PC-3 (cell line): ENCODE results near the gene RPS2. TPM values are rescaled to one million over a fixed set of nuclear protein-coding genes. Genes with fewer than 3 reads are reported as not detected.
A peak's percentile ranks its signal among the peaks of the same experiment; 100 is the strongest.

Experiments used
- ATAC-seq: fragments of 200-7000 bp; cut with Tn5 transposase; 2 replicates; pipeline ENCODE4 v1.9.1; 2020; ENCODE audit warnings: mild to moderate bottlenecking, moderate library complexity
- BruUV-seq: library from RNA; stranded (reverse); fragments of 400-500 nt; replicated peaks from 2 replicates; lab custom pipeline; 2021; lab: Mats Ljungman, UMichigan
- CTCF ChIA-PET: fragments of 300-600 bp; sonication (Branson Sonifier 250); formaldehyde crosslinking; loops from one replicate; lab custom pipeline; 2022; ENCODE audit warnings: antibody characterized with exemption; lab: Charles Lee
- POLR2A ChIA-PET: fragments of 300-600 bp; sonication (Branson Sonifier 250); formaldehyde crosslinking; loops from one replicate; lab custom pipeline; 2022; ENCODE audit warnings: antibody characterized with exemption; ENCODE audit not compliant: unreplicated experiment; lab: Charles Lee
- DNase-seq: peaks from one replicate; pipeline ENCODE4 v3.0.0-alpha.2; 2015
- H2AFZ ChIP-seq: fragments of 300-600 bp; sonication (generic); 2 replicates; pipeline ENCODE4 v1.6.0; 2016; ENCODE audit warnings: antibody characterized with exemption, low read length
- H3F3A ChIP-seq: fragments of 300-600 bp; sonication (generic); one replicate; pipeline ENCODE4 v1.6.0; 2017; ENCODE audit warnings: antibody characterized with exemption, low read length, control low read depth, mild to moderate bottlenecking; ENCODE audit not compliant: unreplicated experiment
- H3K27ac ChIP-seq: fragments of 300-600 bp; sonication (generic); 2 replicates; pipeline ENCODE4 v1.5.1; 2016; ENCODE audit warnings: mild to moderate bottlenecking, low read length
- H3K27me3 ChIP-seq: fragments of 300-600 bp; sonication (generic); 2 replicates; pipeline ENCODE4 v1.6.1; 2016; ENCODE audit warnings: low read length, mixed read lengths
- H3K36me3 ChIP-seq: fragments of 300-600 bp; sonication (generic); 2 replicates; pipeline ENCODE4 v1.6.1; 2016; ENCODE audit warnings: low read depth, mixed run types, low read length, mixed read lengths
- H3K4me1 ChIP-seq: fragments of 300-600 bp; sonication (generic); 2 replicates; pipeline ENCODE4 v1.5.1; 2016; ENCODE audit warnings: low read length; ENCODE audit not compliant: insufficient read depth
- H3K4me2 ChIP-seq: fragments of 300-600 bp; sonication (generic); 2 replicates; pipeline ENCODE4 v1.6.0; 2016; ENCODE audit warnings: low read length
- H3K4me3 ChIP-seq: fragments of 300-600 bp; sonication (generic); 2 replicates; pipeline ENCODE4 v1.5.1; 2016; ENCODE audit warnings: mild to moderate bottlenecking, low read length, mixed read lengths
- H3K79me2 ChIP-seq: fragments of 300-600 bp; sonication (generic); 2 replicates; pipeline ENCODE4 v1.6.1; 2017; ENCODE audit warnings: low read length, mixed read lengths
- H3K9ac ChIP-seq: fragments of 300-600 bp; sonication (generic); 2 replicates; pipeline ENCODE4 v1.6.0; 2016; ENCODE audit warnings: mild to moderate bottlenecking, low read length
- H3K9me2 ChIP-seq: fragments of 300-600 bp; sonication (generic); replicated peaks from 2 replicates; pipeline ENCODE4 v1.6.1; 2016; ENCODE audit warnings: mixed run types, low read length, mixed read lengths
- H3K9me3 ChIP-seq: fragments of 300-600 bp; sonication (generic); 2 replicates; pipeline ENCODE4 v1.6.1; 2016; ENCODE audit warnings: low read length, mixed read lengths
- H4K20me1 ChIP-seq: fragments of 300-600 bp; sonication (generic); 2 replicates; pipeline ENCODE4 v1.6.1; 2016; ENCODE audit warnings: low read length, mixed read lengths
- EZH2 ChIP-seq: fragments of 300-600 bp; sonication (generic); IDR thresholded peaks from one replicate; pipeline ENCODE4 v1.6.1; 2017; ENCODE audit warnings: antibody characterized with exemption, mild to moderate bottlenecking, low read length; ENCODE audit not compliant: unreplicated experiment
- EZH2phosphoT487 ChIP-seq: fragments of 300-600 bp; sonication (generic); IDR thresholded peaks from 2 replicates; pipeline ENCODE4 v1.6.1; 2018; ENCODE audit warnings: mild to moderate bottlenecking, antibody characterized with exemption, low read length, borderline replicate concordance
- intact Hi-C: fragments of 100-400 bp; cut with micrococcal nuclease; formaldehyde crosslinking; loops from 2 replicates; pipeline ENCODE4 v1.9.0; 2023
- total RNA-seq: library from RNA; depleted of rRNA; stranded (reverse); fragments of >200 nt; gene quantifications from 2 replicates; pipeline ENCODE4 v1.2.3, GENCODE V29; 2014
- TF ChIP-seq, protein P1 (sequence below): fragments of 300-600 bp; sonication (generic); conservative IDR thresholded peaks from 2 replicates; pipeline ENCODE4 v1.5.1; 2017; ENCODE audit warnings: antibody characterized with exemption, low read depth, mild to moderate bottlenecking, low read length

RPS2 gene
- total RNA-seq, 1 experiment from 2014 or later, result 2,234 TPM

DNA sequence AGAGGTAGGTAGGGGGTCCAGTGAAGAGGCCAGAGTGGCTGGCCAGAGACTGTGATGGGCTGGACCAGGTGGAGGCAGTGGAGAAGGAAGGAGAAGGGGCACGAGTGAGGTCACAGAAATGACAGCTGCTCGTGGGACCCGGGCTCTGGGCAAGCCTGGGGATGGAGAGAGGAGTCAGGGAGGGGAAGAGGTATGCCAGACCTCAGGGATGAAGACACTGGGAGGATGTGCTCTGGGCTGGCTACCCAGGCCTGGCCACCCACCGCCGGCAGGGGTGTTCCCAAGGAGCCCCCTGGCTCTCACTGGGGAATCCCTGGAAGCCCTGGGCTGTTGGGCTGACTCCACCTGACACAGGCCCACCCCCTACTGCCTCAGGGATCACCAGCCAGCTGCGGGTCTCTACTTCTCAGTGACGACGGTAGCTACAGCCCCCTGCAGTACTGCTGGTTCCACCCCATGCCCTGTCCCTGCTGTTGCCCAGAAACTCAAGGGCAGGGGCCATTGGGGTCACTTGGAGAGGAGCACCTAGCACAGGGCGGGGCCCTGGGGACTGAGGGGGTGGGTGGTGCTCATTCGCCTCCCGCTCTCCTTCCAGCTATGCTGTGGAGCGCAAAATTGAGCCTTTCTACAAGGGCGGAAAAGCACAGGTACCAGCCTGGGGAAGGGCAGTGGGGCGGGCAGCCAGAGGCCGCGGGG lies 9.0 kb upstream of the RPS2 start:
- peaks cover under 1% of the 10 kb centered on the region; the same call in 1 of the 2 replicates for H3K4me1 ChIP-seq
- H3K9me2 ChIP-seq, result no peaks in the 10 kb centered on the region
- DNase-seq (no peak), ATAC-seq (no peak)
- CTCF ChIA-PET, result no interaction called here
- no peaks in the 10 kb centered on the region for H4K20me1 ChIP-seq
- peaks cover 21% of the 10 kb centered on the region for H3K79me2 ChIP-seq
- no peak overlapping the region for H2AFZ ChIP-seq
- H3K4me2 ChIP-seq, result peak overlapping the region; percentile 98
- no peaks in the 10 kb centered on the region for H3K27me3 ChIP-seq
- no peaks in the 10 kb centered on the region for H3K36me3 ChIP-seq
- POLR2A ChIA-PET, result no interaction called here
- intact Hi-C loops, result no loop called here
- no peak overlapping the region for H3K9ac ChIP-seq
- H3K27ac ChIP-seq, result no peak overlapping the region
- no peaks in the 10 kb centered on the region for H3F3A ChIP-seq
- H3K4me3 ChIP-seq, result peak overlapping the region; percentile 95; the same call in 1 of the 2 replicates
- no TSS peak for BruUV-seq
- TF ChIP-seq EZH2phosphoT487 (no peak), EZH2 (no peak)
- TF ChIP-seq, protein P1, sequence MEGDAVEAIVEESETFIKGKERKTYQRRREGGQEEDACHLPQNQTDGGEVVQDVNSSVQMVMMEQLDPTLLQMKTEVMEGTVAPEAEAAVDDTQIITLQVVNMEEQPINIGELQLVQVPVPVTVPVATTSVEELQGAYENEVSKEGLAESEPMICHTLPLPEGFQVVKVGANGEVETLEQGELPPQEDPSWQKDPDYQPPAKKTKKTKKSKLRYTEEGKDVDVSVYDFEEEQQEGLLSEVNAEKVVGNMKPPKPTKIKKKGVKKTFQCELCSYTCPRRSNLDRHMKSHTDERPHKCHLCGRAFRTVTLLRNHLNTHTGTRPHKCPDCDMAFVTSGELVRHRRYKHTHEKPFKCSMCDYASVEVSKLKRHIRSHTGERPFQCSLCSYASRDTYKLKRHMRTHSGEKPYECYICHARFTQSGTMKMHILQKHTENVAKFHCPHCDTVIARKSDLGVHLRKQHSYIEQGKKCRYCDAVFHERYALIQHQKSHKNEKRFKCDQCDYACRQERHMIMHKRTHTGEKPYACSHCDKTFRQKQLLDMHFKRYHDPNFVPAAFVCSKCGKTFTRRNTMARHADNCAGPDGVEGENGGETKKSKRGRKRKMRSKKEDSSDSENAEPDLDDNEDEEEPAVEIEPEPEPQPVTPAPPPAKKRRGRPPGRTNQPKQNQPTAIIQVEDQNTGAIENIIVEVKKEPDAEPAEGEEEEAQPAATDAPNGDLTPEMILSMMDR, result no peak
- H3K9me3 ChIP-seq, result no peaks in the 10 kb centered on the region

DNA sequence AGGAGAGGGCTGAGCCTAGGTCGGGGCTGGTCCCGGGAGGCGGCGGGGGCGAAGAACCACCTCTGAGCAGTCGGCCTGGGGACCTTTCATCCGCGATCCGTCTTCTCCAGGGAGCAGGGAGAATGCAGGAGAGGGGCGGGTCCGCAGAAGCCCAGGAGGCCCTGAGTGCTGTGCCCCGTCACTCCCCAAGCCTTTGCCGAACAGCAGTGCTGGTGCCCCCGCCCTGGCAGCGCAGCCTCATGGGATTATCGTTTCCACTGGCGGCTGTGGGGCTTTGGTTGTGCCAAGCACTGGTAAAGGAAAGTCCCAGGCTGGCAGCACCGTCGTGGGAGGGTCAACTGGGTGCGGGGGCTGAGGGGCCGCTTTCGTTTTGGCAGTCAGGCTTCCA lies 7.9 kb upstream of the RPS2 start:
- TF ChIP-seq EZH2 (no peak), EZH2phosphoT487 (no peak)
- TF ChIP-seq, protein P1, result no peak
- H3K36me3 ChIP-seq, result no peaks in the 10 kb centered on the region
- peak overlapping the region; percentile 81 for H2AFZ ChIP-seq
- ChIA-PET CTCF (no interaction called here), POLR2A (no interaction called here)
- 0 out of 2 replicates have a peak overlapping the region, but pooled peaks have one; percentile 29 for H3K27ac ChIP-seq
- BruUV-seq, result no TSS peak
- peak overlapping the region; percentile 95 for H3K4me3 ChIP-seq
- no peaks in the 10 kb centered on the region for H3K9me3 ChIP-seq
- H3K4me1 ChIP-seq, result no peaks in the 10 kb centered on the region
- ATAC-seq (peak; percentile 42), DNase-seq (no peak)
- H3K9me2 ChIP-seq, result no peaks in the 10 kb centered on the region
- intact Hi-C loops, result no loop called here
- H3K27me3 ChIP-seq, result no peaks in the 10 kb centered on the region
- H4K20me1 ChIP-seq, result no peaks in the 10 kb centered on the region
- peak overlapping the region; percentile 92 for H3K9ac ChIP-seq
- peaks cover 21% of the 10 kb centered on the region for H3K79me2 ChIP-seq
- H3F3A ChIP-seq, result no peaks in the 10 kb centered on the region
- peak overlapping the region; percentile 98 for H3K4me2 ChIP-seq

DNA sequence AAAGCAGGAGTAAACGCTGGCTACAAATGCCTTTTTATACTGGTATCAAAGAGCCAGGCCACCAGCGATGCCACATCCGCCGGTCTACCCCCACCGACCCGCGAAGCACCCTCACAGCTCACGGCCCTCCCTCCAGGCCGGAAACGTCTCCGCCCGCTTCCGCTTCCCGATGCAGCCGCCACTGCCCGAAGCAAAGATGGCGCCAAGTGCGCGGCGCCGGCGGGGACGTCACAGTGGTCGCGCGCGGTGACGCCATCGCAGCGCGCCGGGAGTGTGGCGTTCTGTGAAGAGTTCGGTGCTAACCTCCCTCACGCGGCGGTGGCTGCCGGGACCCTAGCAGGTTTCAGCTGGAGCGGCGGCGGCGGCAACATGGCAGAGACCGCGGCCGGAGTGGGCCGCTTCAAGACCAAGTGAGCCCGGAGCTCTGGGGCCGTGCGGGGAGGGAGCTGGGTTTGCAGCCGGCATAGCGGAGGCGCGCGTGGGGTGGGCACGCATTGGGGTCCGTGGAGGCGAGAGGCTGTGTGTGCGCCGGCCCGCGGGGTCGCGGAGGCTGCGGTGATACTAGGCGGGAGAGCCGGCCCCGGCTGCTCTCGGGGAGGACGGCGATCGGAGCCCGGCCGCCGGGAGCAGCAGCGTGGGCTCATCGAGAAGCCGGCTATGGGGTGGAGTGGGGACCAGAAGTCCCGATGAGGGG lies 7.3 kb upstream of the RPS2 start, which contains the start of gene TBL3:
Gene TBL3, plus strand, starts transcription at position 258 of the 694 bp plus-strand sequence. Its CDS starts 112 bp downstream, at position 370.
- Histone ChIP-seq H3K4me1 (no peaks in the 10 kb centered on the region), H3K9me2 (no peaks in the 10 kb centered on the region), H4K20me1 (no peaks in the 10 kb centered on the region), H3K79me2 (peaks cover 21% of the 10 kb centered on the region), H3F3A (no peaks in the 10 kb centered on the region), H3K4me2 (peak within 1 kb of the TSS; percentile 98), H3K4me3 (peak within 1 kb of the TSS; percentile 95), H2AFZ (peak within 1 kb of the TSS; percentile 88), H3K27ac (peak within 1 kb of the TSS; percentile 33), H3K9me3 (no peaks in the 10 kb centered on the region), H3K36me3 (no peaks in the 10 kb centered on the region), H3K27me3 (no peaks in the 10 kb centered on the region), H3K9ac (peak within 1 kb of the TSS; percentile 92)
- ChIA-PET CTCF (interaction anchor here (0.5 kb wide), 1 partner anchor 140 kb away, joined by 3 read pairs; no protein-coding TSS in a partner anchor), POLR2A (no interaction called here)
- no TSS peak for BruUV-seq
- peak; percentile 91 for DNase-seq
- ATAC-seq, result peak; percentile 88
- intact Hi-C loops, result no loop called here
- TF ChIP-seq, protein P1, result no peak
- TF ChIP-seq EZH2phosphoT487 (no peak), EZH2 (no peak)
